Measurements from ENCODE around the gene CATSPERD.

Gene CATSPERD

GRCh38 chr19:5826531-5827341 is 106.3 kb downstream of the CATSPERD start:
- no peak for TF ChIP-seq SIN3A (IDR thresholded peaks at IDR 0.05; ENCODE audit: borderline replicate concordance, insufficient read depth, low read length)
- no peak for TF ChIP-seq TAF1 (IDR thresholded peaks at IDR 0.05; ENCODE audit: borderline replicate concordance, insufficient read depth, low read length)
- TF ChIP-seq POLR2AphosphoS5 (IDR thresholded peaks at IDR 0.05; ENCODE audit: low read depth, low read length): no peak
- TF ChIP-seq REST (IDR thresholded peaks at IDR 0.05; ENCODE audit: insufficient read depth in 1 of 2, low read depth in 2 of 2, low read length in 2 of 2): no peak
- no peak for TF ChIP-seq FOXP2 (optimal IDR thresholded peaks at IDR 0.05; ENCODE audit: borderline replicate concordance, extremely low read depth, extremely low read length, insufficient read depth)

DNA sequence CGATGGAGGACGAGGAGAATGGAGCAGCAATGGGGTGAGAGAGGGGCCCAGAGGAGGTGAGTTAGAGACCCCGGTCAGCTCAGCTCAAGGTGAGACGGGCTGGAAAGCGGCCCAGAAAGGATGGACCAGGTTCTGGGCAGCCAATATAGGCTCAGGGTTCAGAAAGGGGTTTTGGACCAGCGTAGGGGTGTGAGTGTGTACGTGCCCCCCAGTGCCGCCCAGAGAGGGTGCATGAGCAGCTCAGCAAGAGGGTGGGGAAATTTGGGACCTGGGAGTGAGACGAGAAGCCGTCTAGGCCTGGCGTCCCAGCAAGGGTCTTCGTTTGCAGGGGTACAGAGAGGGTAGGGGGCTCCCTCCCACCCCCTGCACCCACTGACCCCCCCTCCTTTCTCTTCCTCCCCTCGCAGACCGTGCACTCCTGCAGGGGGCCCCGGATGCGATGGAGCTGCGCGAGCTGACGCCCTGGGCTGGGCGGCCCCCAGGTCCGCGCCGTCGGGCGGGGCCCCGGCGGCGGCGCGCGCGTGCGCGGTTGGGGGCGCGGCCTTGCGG is 107.0 kb downstream of the CATSPERD start:
- no peak for TF ChIP-seq POLR2AphosphoS5 (IDR thresholded peaks at IDR 0.05; ENCODE audit: low read depth, low read length)

GRCh38 chr19:5827891-5828660 is 107.6 kb downstream of the CATSPERD start:
- TF ChIP-seq REST (IDR thresholded peaks at IDR 0.05; ENCODE audit: insufficient read depth in 1 of 2, low read depth in 2 of 2, low read length in 2 of 2) (no peak), POLR2AphosphoS5 (IDR thresholded peaks at IDR 0.05; ENCODE audit: low read depth, low read length) (no peak), FOXP2 (optimal IDR thresholded peaks at IDR 0.05; ENCODE audit: borderline replicate concordance, extremely low read depth, extremely low read length, insufficient read depth) (no peak), SIN3A (IDR thresholded peaks at IDR 0.05; ENCODE audit: borderline replicate concordance, insufficient read depth, low read length) (no peak), TAF1 (IDR thresholded peaks at IDR 0.05; ENCODE audit: borderline replicate concordance, insufficient read depth, low read length) (no peak)
